Natural killer cell (primary cell): ENCODE data around the gene SEPTIN10. TPM values are rescaled to one million over a fixed set of nuclear protein-coding genes. Genes with fewer than 3 reads are reported as not detected.

Source experiments
- ATAC-seq, 3 donors: fragments of 150-1000 bp in 2 of 3; fragments of 200-7000 bp in 1 of 3; cut with Tn5 transposase; 1 replicate in 1 of 3; 2 replicates in 2 of 3; pipeline ENCODE4 v1.10.0; 2021; ENCODE audit warnings: mild to moderate bottlenecking in 2 of 3, moderate library complexity in 2 of 3
- DNase-seq, 2 donors: peaks; one replicate each; pipeline versions ENCODE4 v3.0.0 to v3.0.0-alpha.2; 2013 to 2021; ENCODE audit warnings: mixed read lengths in 1 of 2
- H3K27ac ChIP-seq: one replicate; pipeline ENCODE4 v1.5.1; 2013; ENCODE audit warnings: mild to moderate bottlenecking, low read length
- H3K27me3 ChIP-seq: one replicate; pipeline ENCODE4 v1.6.1; 2013; ENCODE audit warnings: low read length; ENCODE audit not compliant: control insufficient read depth, insufficient read depth
- H3K36me3 ChIP-seq: one replicate; pipeline ENCODE4 v1.6.1; 2013; ENCODE audit warnings: low read length; ENCODE audit not compliant: control insufficient read depth, insufficient read depth
- H3K4me1 ChIP-seq: one replicate; pipeline ENCODE4 v1.6.1; 2013; ENCODE audit warnings: low read length; ENCODE audit not compliant: control insufficient read depth, insufficient read depth
- H3K4me3 ChIP-seq: one replicate; pipeline ENCODE4 v1.5.1; 2013; ENCODE audit warnings: low read length
- H3K9me3 ChIP-seq: one replicate; pipeline ENCODE4 v1.6.1; 2013; ENCODE audit warnings: low read length; ENCODE audit not compliant: control insufficient read depth, insufficient read depth
- H3K27ac Mint-ChIP-seq, 2 donors: one replicate each; pipeline ENCODE4 v1.8.0; 2022; ENCODE audit warnings: mild to moderate bottlenecking in 2 of 2, mixed read lengths in 2 of 2, moderate library complexity in 1 of 2
- H3K27me3 Mint-ChIP-seq, 2 donors: one replicate each; pipeline ENCODE4 v1.8.0; 2022; ENCODE audit warnings: low read depth in 2 of 2, mixed read lengths in 2 of 2
- H3K36me3 Mint-ChIP-seq: one replicate; pipeline ENCODE4 v1.8.0; 2022; ENCODE audit warnings: mixed read lengths
- H3K4me1 Mint-ChIP-seq, 2 donors: one replicate each; pipeline ENCODE4 v1.8.0; 2022; ENCODE audit warnings: mixed read lengths in 2 of 2
- H3K4me3 Mint-ChIP-seq: one replicate; pipeline ENCODE4 v1.8.0; 2022; ENCODE audit warnings: mild to moderate bottlenecking, moderate library complexity, mixed read lengths
- H3K9me3 Mint-ChIP-seq, 2 donors: one replicate each; pipeline ENCODE4 v1.8.0; 2022; ENCODE audit warnings: mixed read lengths in 2 of 2
- CTCF ChIP-seq: fragments of 200-600 bp; IDR thresholded peaks from one replicate; pipeline ENCODE4 v1.8.0; 2022; ENCODE audit warnings: antibody characterized with exemption
- WGBS: methylation state at CpG from one replicate; pipeline ENCODE4 v1.1.7; 2013; ENCODE audit warnings: missing lambda C conversion rate; ENCODE audit not compliant: insufficient coverage; 5-methylcytosine and 5-hydroxymethylcytosine counted together
- intact Hi-C: fragments of 100-400 bp; cut with micrococcal nuclease; formaldehyde crosslinking; loops from one replicate; pipeline ENCODE4 v1.14.2; 2022
- total RNA-seq, 4 donors: library from RNA; stranded (reverse); fragments of 120-200 nt in 1 of 4; gene quantifications; one replicate each; pipeline versions ENCODE4 v1.2.3 to v1.2.4, GENCODE V29; 2013 to 2022

SEPTIN10 gene
- total RNA-seq, 3 donors from 2014 or later (not counting 1 experiment from before 2014, with no cell fraction given), result 0.25 to 2.6 (median 0.33) TPM

DNA sequence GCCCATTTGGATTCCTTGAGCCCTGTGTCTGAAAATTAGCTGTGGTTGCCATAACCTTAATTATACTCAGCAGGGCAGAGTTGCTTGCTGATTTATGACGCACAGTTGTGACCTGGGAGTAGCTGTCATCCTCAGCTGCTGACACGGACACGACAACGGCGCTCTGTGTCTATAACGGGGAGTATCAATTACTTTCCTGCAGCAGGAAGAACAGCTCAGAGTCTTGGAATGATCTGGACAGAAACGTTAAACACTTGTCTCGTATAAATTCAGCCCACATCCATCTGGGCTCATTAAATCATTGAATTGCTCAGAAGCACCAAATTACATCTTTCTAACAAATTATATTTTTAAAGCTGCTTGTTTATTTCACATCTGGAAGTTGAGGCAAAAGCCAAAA is 116.3 kb downstream of the SEPTIN10 start:
- WGBS, result 90% methylated on average over 8 of the region's 8 CpGs
- Histone ChIP-seq H3K4me1 (peaks cover 5% of the 10 kb centered on the region), H3K9me3 (no peaks in the 10 kb centered on the region), H3K27ac (no peak overlapping the region), H3K4me3 (no peak overlapping the region), H3K27me3 (no peaks in the 10 kb centered on the region), H3K36me3 (no peaks in the 10 kb centered on the region)
- no peaks in the 10 kb centered on the region for H3K9me3 Mint-ChIP-seq
- peaks cover 0 to 3% of the 10 kb centered on the region in 2 donors for H3K27me3 Mint-ChIP-seq
- TF ChIP-seq CTCF, result no peak
- H3K27ac Mint-ChIP-seq, result no peak overlapping the region
- H3K36me3 Mint-ChIP-seq, result no peaks in the 10 kb centered on the region
- no peak overlapping the region for H3K4me3 Mint-ChIP-seq
- peaks cover 0 to 5% of the 10 kb centered on the region in 2 donors for H3K4me1 Mint-ChIP-seq
- ATAC-seq, result no peak
- no peak for DNase-seq
- intact Hi-C loops, result no loop called here

GRCh38 chr2:109494351-109494750 is 119.4 kb downstream of the SEPTIN10 start:
- intact Hi-C loops, result no loop called here
- Mint-ChIP-seq H3K9me3 (no peaks in the 10 kb centered on the region), H3K36me3 (no peaks in the 10 kb centered on the region), H3K4me1 (no peaks in the 10 kb centered on the region), H3K27ac (no peak overlapping the region), H3K4me3 (no peak overlapping the region), H3K27me3 (no peaks in the 10 kb centered on the region)
- ATAC-seq (no peak), DNase-seq (no peak)
- H3K27ac ChIP-seq, result no peak overlapping the region
- no peak for TF ChIP-seq CTCF
- H3K4me1 ChIP-seq, result peaks cover 2% of the 10 kb centered on the region
- H3K9me3 ChIP-seq, result no peaks in the 10 kb centered on the region
- no peak overlapping the region for H3K4me3 ChIP-seq
- no peaks in the 10 kb centered on the region for H3K36me3 ChIP-seq
- H3K27me3 ChIP-seq, result no peaks in the 10 kb centered on the region
- 93% methylated on average over 3 of the region's 3 CpGs for WGBS

DNA sequence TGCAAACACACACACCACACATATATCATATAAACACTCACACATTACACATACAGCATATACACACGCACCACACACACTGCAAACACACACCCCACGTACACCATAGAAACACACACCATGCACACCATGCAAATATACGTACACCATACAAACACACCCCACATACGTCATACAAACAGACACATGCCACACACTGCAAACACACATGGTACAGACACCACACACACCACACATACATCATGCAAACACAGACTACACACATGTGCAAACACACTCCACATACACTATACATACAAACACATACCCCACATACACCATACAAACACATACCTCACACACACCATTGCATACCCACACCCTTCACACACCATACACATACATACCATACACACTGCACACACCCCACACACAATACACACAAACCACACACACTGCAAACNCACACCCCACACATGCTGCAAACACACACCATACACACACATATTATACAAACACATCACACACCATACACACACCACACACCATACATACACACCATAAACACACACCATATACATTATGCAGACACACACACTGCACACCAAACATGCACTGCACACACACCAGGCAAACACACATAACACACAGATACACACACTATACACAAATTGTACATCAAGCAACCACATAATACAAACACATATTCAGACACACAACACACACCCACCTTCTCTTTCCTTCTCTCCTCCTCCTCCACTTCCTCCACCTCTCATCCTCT is 120.4 kb downstream of the SEPTIN10 start:
- no peaks in the 10 kb centered on the region for H3K36me3 Mint-ChIP-seq
- ATAC-seq (peak in 1 of 3 donors; percentile 31), DNase-seq (no peak)
- no peak overlapping the region for H3K4me3 Mint-ChIP-seq
- H3K4me1 ChIP-seq, result no peaks in the 10 kb centered on the region
- no peaks in the 10 kb centered on the region for H3K4me1 Mint-ChIP-seq
- no peaks in the 10 kb centered on the region for H3K36me3 ChIP-seq
- no peak overlapping the region for H3K27ac Mint-ChIP-seq
- WGBS, result 73% methylated on average over 4 of the region's 4 CpGs
- H3K27me3 ChIP-seq, result no peaks in the 10 kb centered on the region
- no peaks in the 10 kb centered on the region for H3K9me3 Mint-ChIP-seq
- intact Hi-C loops, result no loop called here
- TF ChIP-seq CTCF, result no peak
- H3K27me3 Mint-ChIP-seq, result no peaks in the 10 kb centered on the region
- no peak overlapping the region for H3K27ac ChIP-seq
- no peak overlapping the region for H3K4me3 ChIP-seq
- H3K9me3 ChIP-seq, result no peaks in the 10 kb centered on the region

Other genes starting within 250 kb of the SEPTIN10 start
- under 1 TPM; 0.16 to 0.32 (median 0.23) TPM for gene SOWAHC, start 398 bp upstream of the SEPTIN10 start, total RNA-seq
- 100 to 1,000 TPM; 110 to 166 (median 111) TPM for gene RGPD5, start 180.3 kb upstream of the SEPTIN10 start, total RNA-seq